SK-N-SH treated with all-trans-retinoic acid at 6 μM for 48 hours (cell line): Measurements from ENCODE around the gene DAB2IP.
"Not testable (repeated sequence)": the region's sequence is repeated elsewhere in the genome, so short reads cannot be mapped to it uniquely, and the experiment has no call there.

Experiments
- ATAC-seq: fragments of 200-7000 bp; cut with Tn5 transposase; 3 replicates; pipeline ENCODE4 v1.9.1; 2020; ENCODE audit warnings: mild to moderate bottlenecking, moderate library complexity
- ARNTL ChIP-seq: fragments of 450-650 bp; formaldehyde crosslinking; IDR thresholded peaks from 2 replicates; pipeline ENCODE4 v1.5.0; 2020; ENCODE audit warnings: low read depth, mild to moderate bottlenecking, moderate library complexity, borderline replicate concordance
- BACH2 ChIP-seq: fragments of 250-450 bp; sonication (Bioruptor Pico); IDR thresholded peaks from 2 replicates; pipeline ENCODE4 v1.9.0; 2021; ENCODE audit warnings: mild to moderate bottlenecking, borderline replicate concordance
- CSDC2 ChIP-seq: fragments of 250-450 bp; sonication (Bioruptor Pico); IDR thresholded peaks from 2 replicates; pipeline ENCODE4 v1.5.0; 2020; ENCODE audit warnings: mild to moderate bottlenecking, moderate library complexity
- ESRRG ChIP-seq: fragments of 250-450 bp; sonication (Bioruptor Pico); IDR thresholded peaks from 2 replicates; pipeline ENCODE4 v1.6.1; 2021; ENCODE audit warnings: mild to moderate bottlenecking
- GLIS3 ChIP-seq: fragments of 250-450 bp; sonication (Bioruptor Pico); IDR thresholded peaks from 2 replicates; pipeline ENCODE4 v1.5.0; 2020; ENCODE audit warnings: mild to moderate bottlenecking, moderate library complexity
- ISL1 ChIP-seq: fragments of 250-450 bp; sonication (Bioruptor Pico); IDR thresholded peaks from 2 replicates; pipeline ENCODE4 v2.1.2; 2022; ENCODE audit warnings: mild to moderate bottlenecking, moderate library complexity
- PATZ1 ChIP-seq: fragments of 250-450 bp; sonication (Bioruptor Pico); IDR thresholded peaks from 2 replicates; pipeline ENCODE4 v1.8.0; 2020; ENCODE audit warnings: mild to moderate bottlenecking, moderate library complexity, borderline replicate concordance
- POU6F1 ChIP-seq: fragments of 250-450 bp; sonication (Bioruptor Pico); IDR thresholded peaks from 2 replicates; pipeline ENCODE4 v1.8.0; 2021; ENCODE audit warnings: low read depth, mild to moderate bottlenecking, moderate library complexity, borderline replicate concordance
- PPARA ChIP-seq: fragments of 250-450 bp; sonication (Bioruptor Pico); IDR thresholded peaks from 2 replicates; pipeline ENCODE4 v1.5.0; 2020; ENCODE audit warnings: mild to moderate bottlenecking, borderline replicate concordance
- RARB ChIP-seq: fragments of 250-450 bp; sonication (Bioruptor Pico); IDR thresholded peaks from 2 replicates; pipeline ENCODE4 v1.8.0; 2021; ENCODE audit warnings: mild to moderate bottlenecking, moderate library complexity
- SNAI2 ChIP-seq: fragments of 250-450 bp; sonication (Bioruptor Pico); IDR thresholded peaks from 2 replicates; pipeline ENCODE4 v1.5.0; 2020; ENCODE audit warnings: mild to moderate bottlenecking, moderate library complexity
- TCF4 ChIP-seq: fragments of 250-450 bp; sonication (Bioruptor Pico); IDR thresholded peaks from 2 replicates; pipeline ENCODE4 v1.8.0; 2021; ENCODE audit warnings: mild to moderate bottlenecking, moderate library complexity, borderline replicate concordance
- TSHZ2 ChIP-seq: fragments of 250-450 bp; sonication (Bioruptor Pico); IDR thresholded peaks from 2 replicates; pipeline ENCODE4 v1.5.0; 2020; ENCODE audit warnings: mild to moderate bottlenecking, moderate library complexity
- ZFP3 ChIP-seq: fragments of 250-450 bp; sonication (Bioruptor Pico); IDR thresholded peaks from 2 replicates; pipeline ENCODE4 v1.5.0; 2020; ENCODE audit warnings: mild to moderate bottlenecking, moderate library complexity
- ZNF70 ChIP-seq: fragments of 450-650 bp; formaldehyde crosslinking; IDR thresholded peaks from 2 replicates; pipeline ENCODE4 v1.5.0; 2020; ENCODE audit warnings: mild to moderate bottlenecking, moderate library complexity
- ZNF8 ChIP-seq: fragments of 450-650 bp; formaldehyde crosslinking; IDR thresholded peaks from 2 replicates; pipeline ENCODE4 v1.5.0; 2020; ENCODE audit warnings: mild to moderate bottlenecking, moderate library complexity

The DAB2IP gene

GRCh38 chr9:121741228-121741918, 89.9 kb downstream of the DAB2IP start:
- no peak for TF ChIP-seq PATZ1 (CRISPR knock-in tag)
- TF ChIP-seq TCF4 (CRISPR knock-in tag): no peak
- no peak for TF ChIP-seq PPARA (CRISPR knock-in tag)
- TF ChIP-seq POU6F1 (CRISPR knock-in tag): no peak
- TF ChIP-seq CSDC2 (CRISPR knock-in tag): no peak
- TF ChIP-seq ZFP3 (CRISPR knock-in tag): no peak
- no peak for TF ChIP-seq TSHZ2 (CRISPR knock-in tag)
- TF ChIP-seq ESRRG (CRISPR knock-in tag): no peak
- TF ChIP-seq GLIS3 (CRISPR knock-in tag): no peak
- TF ChIP-seq SNAI2: no peak
- no peak for TF ChIP-seq ISL1 (CRISPR knock-in tag)
- TF ChIP-seq RARB: no peak
- no peak for TF ChIP-seq ZNF70 (CRISPR knock-in tag)
- no peak for TF ChIP-seq ZNF8
- no peak for TF ChIP-seq BACH2 (CRISPR knock-in tag)
- TF ChIP-seq ARNTL: no peak

GRCh38 chr9:121741919-121742283, 90.5 kb downstream of the DAB2IP start:
- ATAC-seq: not testable (repeated sequence)

More at GRCh38 chr9:121741228-121741918, 89.9 kb downstream of the DAB2IP start:
- no peak for ATAC-seq

GRCh38 chr9:121742923-121743322, 91.5 kb downstream of the DAB2IP start:
- no peak for TF ChIP-seq ISL1 (CRISPR knock-in tag)
- no peak for TF ChIP-seq SNAI2
- no peak for TF ChIP-seq ARNTL
- TF ChIP-seq PATZ1 (CRISPR knock-in tag): no peak
- no peak for TF ChIP-seq TCF4 (CRISPR knock-in tag)
- TF ChIP-seq BACH2 (CRISPR knock-in tag): no peak
- TF ChIP-seq PPARA (CRISPR knock-in tag): no peak
- no peak for TF ChIP-seq TSHZ2 (CRISPR knock-in tag)
- ATAC-seq: no peak
